BJ (cell line): ENCODE results near the gene XPR1. TPM values are rescaled to one million over a fixed set of nuclear protein-coding genes. Genes with fewer than 3 reads are reported as not detected.

Source experiments
- CTCF ChIA-PET: fragments of 350-600 bp; formaldehyde crosslinking; extraction: SDS; loops from one replicate; lab custom pipeline; 2021; ENCODE audit warnings: antibody characterized with exemption, inconsistent platforms; lab: Yijun Ruan, JAX
- POLR2A ChIA-PET: fragments of 300-600 bp; sonication (Branson Sonifier 250); formaldehyde crosslinking; extraction: SDS; loops from one replicate; lab custom pipeline; 2021; ENCODE audit warnings: antibody characterized with exemption; lab: Charles Lee
- DNase-seq: peaks from one replicate; pipeline ENCODE4 v3.0.0-alpha.2; 2011; ENCODE audit warnings: low read depth
- H3K27me3 ChIP-seq: 2 replicates; pipeline ENCODE4 v1.6.0; 2011; ENCODE audit warnings: low read length; ENCODE audit not compliant: control insufficient read depth, insufficient read depth
- H3K36me3 ChIP-seq: 2 replicates; pipeline ENCODE4 v1.5.1; 2011; ENCODE audit warnings: low read length; ENCODE audit not compliant: control insufficient read depth, insufficient read depth
- H3K4me3 ChIP-seq: 2 replicates; pipeline ENCODE4 v1.5.1; 2011; ENCODE audit warnings: low read depth, mild to moderate bottlenecking, control low read depth, low read length
- polyA plus RNA-seq: library from polyadenylated mRNA; depleted of rRNA; stranded (reverse); fragments of >200 nt; gene quantifications from 2 replicates; pipeline ENCODE4 v1.2.3, GENCODE V29; 2011
- TF ChIP-seq, protein P1 (sequence below): IDR thresholded peaks from 2 replicates; pipeline ENCODE4 v1.5.1; 2011; ENCODE audit warnings: low read depth, mild to moderate bottlenecking, control low read depth, inconsistent platforms, low read length, moderate library complexity; ENCODE audit not compliant: insufficient read depth

The XPR1 gene
- polyA plus RNA-seq, 1 experiment, result 17.3 TPM

DNA sequence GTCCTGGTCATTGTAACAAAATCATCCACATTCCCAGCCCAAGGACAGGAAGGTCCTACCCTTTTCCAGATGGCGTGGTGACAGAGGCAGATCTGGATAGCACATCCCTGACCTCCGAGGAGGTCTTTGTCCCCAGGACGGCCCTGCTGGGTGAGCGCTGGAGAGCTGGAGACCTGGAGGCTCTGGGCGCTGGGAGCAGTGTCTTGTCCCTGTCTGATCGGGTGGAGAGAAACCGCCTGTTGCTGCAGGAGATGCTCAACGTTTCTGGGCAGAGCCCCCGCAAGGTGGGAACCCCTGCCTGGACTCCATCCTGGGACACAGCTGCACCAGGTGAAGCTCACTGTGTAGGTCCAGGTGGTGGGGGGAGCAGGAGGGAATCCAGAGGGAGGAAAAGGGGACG is 284.9 kb downstream of the XPR1 start:
- H3K27me3 ChIP-seq, result no peaks in the 10 kb centered on the region
- POLR2A ChIA-PET, result no interaction called here
- DNase-seq, result no peak
- no peak overlapping the region for H3K4me3 ChIP-seq
- TF ChIP-seq, protein P1, sequence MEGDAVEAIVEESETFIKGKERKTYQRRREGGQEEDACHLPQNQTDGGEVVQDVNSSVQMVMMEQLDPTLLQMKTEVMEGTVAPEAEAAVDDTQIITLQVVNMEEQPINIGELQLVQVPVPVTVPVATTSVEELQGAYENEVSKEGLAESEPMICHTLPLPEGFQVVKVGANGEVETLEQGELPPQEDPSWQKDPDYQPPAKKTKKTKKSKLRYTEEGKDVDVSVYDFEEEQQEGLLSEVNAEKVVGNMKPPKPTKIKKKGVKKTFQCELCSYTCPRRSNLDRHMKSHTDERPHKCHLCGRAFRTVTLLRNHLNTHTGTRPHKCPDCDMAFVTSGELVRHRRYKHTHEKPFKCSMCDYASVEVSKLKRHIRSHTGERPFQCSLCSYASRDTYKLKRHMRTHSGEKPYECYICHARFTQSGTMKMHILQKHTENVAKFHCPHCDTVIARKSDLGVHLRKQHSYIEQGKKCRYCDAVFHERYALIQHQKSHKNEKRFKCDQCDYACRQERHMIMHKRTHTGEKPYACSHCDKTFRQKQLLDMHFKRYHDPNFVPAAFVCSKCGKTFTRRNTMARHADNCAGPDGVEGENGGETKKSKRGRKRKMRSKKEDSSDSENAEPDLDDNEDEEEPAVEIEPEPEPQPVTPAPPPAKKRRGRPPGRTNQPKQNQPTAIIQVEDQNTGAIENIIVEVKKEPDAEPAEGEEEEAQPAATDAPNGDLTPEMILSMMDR, result no peak
- peaks cover 14% of the 10 kb centered on the region for H3K36me3 ChIP-seq
- CTCF ChIA-PET, result interaction anchor here (1.4 kb wide), 1 partner anchor 226 kb away, joined by 3 read pairs; no protein-coding TSS in a partner anchor

DNA sequence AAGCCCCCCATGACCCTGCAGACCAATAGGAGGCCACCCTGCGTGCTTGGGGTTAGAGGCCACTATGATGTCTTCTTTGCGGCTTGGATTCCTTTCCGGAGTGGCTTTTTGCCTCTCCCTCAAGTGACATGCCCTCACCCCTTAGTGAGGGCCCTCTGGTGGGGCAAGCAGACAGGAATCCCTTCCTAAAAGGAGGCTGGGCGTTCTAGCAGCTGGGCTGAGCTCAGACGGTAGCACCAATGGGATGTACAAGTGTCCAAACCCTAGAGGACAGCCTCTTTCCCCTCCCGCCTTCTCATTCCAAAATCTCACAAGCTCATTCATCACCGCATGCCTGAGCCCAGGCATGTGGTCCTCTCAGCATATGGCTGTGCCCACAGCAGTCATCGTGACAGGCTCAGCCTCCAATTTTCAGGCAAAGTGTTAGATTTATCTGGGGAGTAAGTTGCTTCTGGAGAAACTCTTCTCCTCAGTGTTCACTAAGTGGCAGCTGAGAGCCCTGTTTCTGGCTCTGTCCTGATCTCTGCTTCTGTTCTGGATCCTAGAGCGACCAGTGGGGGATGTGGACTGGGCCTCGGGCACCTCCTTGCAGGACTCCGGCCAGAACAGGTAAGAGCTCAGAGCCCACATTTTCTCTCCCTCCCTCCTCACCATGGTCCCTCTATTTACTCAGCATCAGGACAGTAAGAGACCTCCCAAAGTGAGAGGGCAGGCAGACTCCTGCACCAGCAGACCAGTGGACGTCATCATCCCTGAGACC is 285.7 kb downstream of the XPR1 start:
- ChIA-PET POLR2A (no interaction called here), CTCF (interaction anchor here (0.9 to 1.4 kb wide), 3 partner anchors 36 to 225 kb away, joined by 3 to 4 read pairs (median 3); no protein-coding TSS in a partner anchor)
- H3K4me3 ChIP-seq, result no peak overlapping the region
- TF ChIP-seq, protein P1, result no peak
- H3K36me3 ChIP-seq, result peaks cover 14% of the 10 kb centered on the region
- DNase-seq, result no peak
- no peaks in the 10 kb centered on the region for H3K27me3 ChIP-seq

DNA sequence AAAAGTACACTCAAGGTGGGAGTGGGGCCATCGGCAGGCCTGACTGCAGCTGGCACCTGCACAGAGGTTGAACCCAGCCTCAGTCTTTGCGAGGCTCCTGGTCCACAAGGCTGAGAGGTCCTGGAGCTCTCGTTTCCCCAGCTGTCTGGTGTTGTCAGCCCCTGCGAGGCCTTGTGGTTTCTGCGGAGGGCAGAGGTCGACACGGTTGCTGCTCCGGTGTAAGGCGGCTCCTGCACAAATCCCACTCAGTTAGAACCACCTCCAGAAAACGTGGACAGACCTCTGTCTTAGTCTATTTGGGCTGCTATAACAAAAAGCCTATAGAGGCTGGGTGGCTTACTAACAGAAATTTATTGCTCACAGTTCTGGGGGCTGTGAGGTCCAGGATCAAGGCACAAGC is 286.7 kb downstream of the XPR1 start:
- H3K4me3 ChIP-seq, result no peak overlapping the region
- ChIA-PET CTCF (interaction anchor here (0.9 kb wide), 1 partner anchor 37 kb away, joined by 3 read pairs; no protein-coding TSS in a partner anchor), POLR2A (no interaction called here)
- DNase-seq, result no peak
- H3K27me3 ChIP-seq, result no peaks in the 10 kb centered on the region
- H3K36me3 ChIP-seq, result peaks cover 14% of the 10 kb centered on the region
- TF ChIP-seq, protein P1, result no peak

DNA sequence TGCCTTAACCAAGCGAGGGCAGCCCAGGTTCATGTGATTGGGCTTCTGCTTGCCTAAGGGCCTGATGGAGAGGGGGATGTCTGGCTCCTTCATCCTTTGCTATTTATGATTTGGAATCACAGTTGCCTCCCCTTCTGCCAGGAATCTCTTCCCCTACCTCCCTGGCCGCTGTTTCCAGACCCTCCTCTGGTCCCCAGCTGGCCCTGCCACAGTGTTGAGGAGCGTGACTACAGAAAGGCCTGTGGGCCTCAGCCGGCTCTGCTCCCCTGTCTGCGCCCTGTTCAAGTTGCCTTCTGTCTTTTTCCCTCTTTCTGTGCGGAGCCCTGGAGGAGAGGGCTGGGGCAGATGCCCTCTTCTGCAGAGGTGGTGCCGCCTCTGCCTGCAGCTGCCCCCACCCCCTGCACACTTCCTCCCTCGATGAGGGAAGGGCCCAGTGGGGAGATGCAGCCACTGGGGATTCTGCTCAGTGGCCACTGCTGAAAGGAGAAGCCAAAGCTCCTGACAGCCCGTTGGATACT is 287.4 kb downstream of the XPR1 start:
- TF ChIP-seq, protein P1, result no peak
- CTCF ChIA-PET, result no interaction called here
- POLR2A ChIA-PET, result no interaction called here
- no peaks in the 10 kb centered on the region; the same call in 1 of the 2 replicates for H3K27me3 ChIP-seq
- no peak overlapping the region for H3K4me3 ChIP-seq
- H3K36me3 ChIP-seq, result peaks cover 14% of the 10 kb centered on the region
- DNase-seq, result no peak

DNA sequence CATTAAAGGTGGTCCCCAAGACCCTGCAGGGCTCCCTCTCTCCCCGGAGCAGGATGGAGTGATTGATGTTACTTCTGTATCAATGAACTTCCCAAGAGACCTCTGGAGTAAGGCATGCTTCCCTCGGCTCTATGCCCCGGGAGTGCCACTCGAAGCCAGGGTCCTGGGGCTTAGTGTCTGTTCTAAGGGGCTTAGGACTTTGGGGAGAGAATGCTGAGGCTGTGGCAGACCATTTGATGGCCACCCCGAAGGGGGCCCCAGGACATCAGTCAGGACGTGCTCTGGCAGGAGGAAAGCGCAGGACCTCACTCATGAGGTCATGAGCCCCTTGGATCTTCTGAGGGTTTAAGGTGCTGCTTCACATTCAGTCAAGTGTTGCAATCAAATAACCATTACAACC is 288.4 kb downstream of the XPR1 start:
- no peak for DNase-seq
- POLR2A ChIA-PET, result no interaction called here
- CTCF ChIA-PET, result interaction anchor here (0.7 kb wide), 1 partner anchor 248 kb away, joined by 3 read pairs; no protein-coding TSS in a partner anchor
- Histone ChIP-seq H3K27me3 (no peaks in the 10 kb centered on the region; the same call in 1 of the 2 replicates), H3K4me3 (no peak overlapping the region), H3K36me3 (peaks cover 14% of the 10 kb centered on the region)
- TF ChIP-seq, protein P1, result no peak
